Osteoblast (primary cell): ENCODE results near the gene VTI1A. TPM values are rescaled to one million over a fixed set of nuclear protein-coding genes. Genes with fewer than 3 reads are reported as not detected.

Experiments used
- DNase-seq: peaks from one replicate; pipeline ENCODE4 v3.0.0; 2011; ENCODE audit warnings: low spot score, mixed read lengths; ENCODE audit not compliant: insufficient read length; ENCODE audit errors: missing footprints
- H2AFZ ChIP-seq: 2 replicates; pipeline ENCODE4 v1.6.0; 2011; ENCODE audit warnings: mild to moderate bottlenecking, low read length
- H3K27ac ChIP-seq: 2 replicates; pipeline ENCODE4 v1.5.1; 2011; ENCODE audit warnings: mild to moderate bottlenecking, low read depth, low read length, moderate library complexity
- H3K27me3 ChIP-seq: 2 replicates; pipeline ENCODE4 v1.6.0; 2012; ENCODE audit warnings: mild to moderate bottlenecking, control low read depth, inconsistent platforms, low read length, moderate library complexity; ENCODE audit not compliant: insufficient read depth
- H3K36me3 ChIP-seq: 2 replicates; pipeline ENCODE4 v1.5.1; 2011; ENCODE audit warnings: mild to moderate bottlenecking, low read length, control low read depth, moderate library complexity; ENCODE audit not compliant: insufficient read depth
- H3K4me1 ChIP-seq: 2 replicates; pipeline ENCODE4 v1.5.1; 2011; ENCODE audit warnings: mild to moderate bottlenecking, low read length, control low read depth, moderate library complexity; ENCODE audit not compliant: insufficient read depth
- H3K4me2 ChIP-seq: 2 replicates; pipeline ENCODE4 v1.6.0; 2011; ENCODE audit warnings: mild to moderate bottlenecking, low read length; ENCODE audit not compliant: insufficient read depth
- H3K4me3 ChIP-seq: fragments of 200-600 bp; sonication (generic); 3 replicates; pipeline ENCODE4 v1.5.1; 2012; ENCODE audit warnings: mild to moderate bottlenecking, low read length, inconsistent platforms; ENCODE audit not compliant: insufficient read depth
- H3K79me2 ChIP-seq: 2 replicates; pipeline ENCODE4 v1.6.0; 2012; ENCODE audit warnings: mild to moderate bottlenecking, low read length, control low read depth, inconsistent platforms; ENCODE audit not compliant: insufficient read depth
- H3K9me3 ChIP-seq: 2 replicates; pipeline ENCODE4 v1.5.1; 2011; ENCODE audit warnings: low read depth, low read length, control low read depth
- H4K20me1 ChIP-seq: 2 replicates; pipeline ENCODE4 v1.6.0; 2012; ENCODE audit warnings: mild to moderate bottlenecking, low read length, control low read depth; ENCODE audit not compliant: insufficient read depth
- CTCF ChIP-seq: IDR thresholded peaks from 2 replicates; pipeline ENCODE4 v1.5.1; 2011; ENCODE audit warnings: mild to moderate bottlenecking, low read depth, low read length, moderate library complexity; ENCODE audit errors: extremely low read depth
- total RNA-seq: library from RNA; depleted of rRNA; stranded (reverse); fragments of >200 nt; gene quantifications from 2 replicates; pipeline ENCODE4 v1.2.3, GENCODE V29; 2012

Gene VTI1A
- total RNA-seq, 1 donor: 34.7 TPM

GRCh38 chr10:112421731-112422130, 25.3 kb upstream of the VTI1A start:
- no peak for DNase-seq
- H2AFZ ChIP-seq: no peak overlapping the region
- no peaks in the 10 kb centered on the region for H3K9me3 ChIP-seq
- H3K4me3 ChIP-seq: no peak overlapping the region
- no peak overlapping the region for H3K27ac ChIP-seq
- H3K36me3 ChIP-seq: no peaks in the 10 kb centered on the region
- H3K27me3 ChIP-seq: no peaks in the 10 kb centered on the region
- no peaks in the 10 kb centered on the region for H3K79me2 ChIP-seq
- H3K4me2 ChIP-seq: no peak overlapping the region
- no peaks in the 10 kb centered on the region for H4K20me1 ChIP-seq
- TF ChIP-seq CTCF: no peak
- H3K4me1 ChIP-seq: no peaks in the 10 kb centered on the region

- no peak for DNase-seq
- Histone ChIP-seq H3K27me3 (no peaks in the 10 kb centered on the region), H3K4me2 (no peak overlapping the region), H3K27ac (no peak overlapping the region), H3K4me3 (no peak overlapping the region), H3K36me3 (no peaks in the 10 kb centered on the region), H2AFZ (no peak overlapping the region), H3K79me2 (no peaks in the 10 kb centered on the region), H4K20me1 (no peaks in the 10 kb centered on the region), H3K9me3 (no peaks in the 10 kb centered on the region), H3K4me1 (no peaks in the 10 kb centered on the region)
- TF ChIP-seq CTCF: no peak
Observed at GRCh38 chr10:112424651-112425050, 22.4 kb upstream of the VTI1A start.

GRCh38 chr10:112426111-112426510, 20.9 kb upstream of the VTI1A start:
- no peaks in the 10 kb centered on the region for H3K79me2 ChIP-seq
- no peak overlapping the region for H3K4me3 ChIP-seq
- DNase-seq: no peak
- no peaks in the 10 kb centered on the region for H3K4me1 ChIP-seq
- no peak for TF ChIP-seq CTCF
- no peaks in the 10 kb centered on the region for H4K20me1 ChIP-seq
- H2AFZ ChIP-seq: no peak overlapping the region
- H3K4me2 ChIP-seq: no peak overlapping the region
- no peak overlapping the region for H3K27ac ChIP-seq
- H3K36me3 ChIP-seq: peaks cover 3% of the 10 kb centered on the region
- no peaks in the 10 kb centered on the region for H3K9me3 ChIP-seq
- no peaks in the 10 kb centered on the region for H3K27me3 ChIP-seq

GRCh38 chr10:112429147-112429546, 17.9 kb upstream of the VTI1A start:
- no peaks in the 10 kb centered on the region for H3K4me1 ChIP-seq
- H3K79me2 ChIP-seq: no peaks in the 10 kb centered on the region
- peaks cover 30% of the 10 kb centered on the region for H3K36me3 ChIP-seq
- no peak for DNase-seq
- H3K4me2 ChIP-seq: no peak overlapping the region
- TF ChIP-seq CTCF: no peak
- no peak overlapping the region for H3K27ac ChIP-seq
- H3K4me3 ChIP-seq: no peak overlapping the region
- no peaks in the 10 kb centered on the region for H3K27me3 ChIP-seq
- no peak overlapping the region for H2AFZ ChIP-seq
- no peaks in the 10 kb centered on the region for H4K20me1 ChIP-seq
- H3K9me3 ChIP-seq: no peaks in the 10 kb centered on the region
